Esophagus muscularis mucosa (tissue), 4 donors: ENCODE measurements around the gene KSR1. TPM values are rescaled to one million over a fixed set of nuclear protein-coding genes. Genes with fewer than 3 reads are reported as not detected.

Source experiments
- DNase-seq: peaks from one replicate; pipeline ENCODE4 v3.0.0-alpha.2; 2017; ENCODE audit errors: extremely low spot score
- H3K27ac ChIP-seq, 4 donors: fragments of 200-600 bp; sonication (generic); replicated peaks in 1 of 4; 1 replicate in 3 of 4; 2 replicates in 1 of 4; pipeline ENCODE4 v1.5.1; 2016 to 2019; ENCODE audit warnings: mild to moderate bottlenecking in 1 of 4
- H3K27me3 ChIP-seq, 4 donors: fragments of 200-600 bp; sonication (generic); one replicate each; pipeline versions ENCODE4 v1.5.1 to v1.6.0; 2016 to 2019
- H3K36me3 ChIP-seq, 4 donors: fragments of 200-600 bp; sonication (generic); one replicate each; pipeline ENCODE4 v1.5.1; 2016 to 2019
- H3K4me1 ChIP-seq, 4 donors: fragments of 200-600 bp; sonication (generic); one replicate each; pipeline ENCODE4 v1.5.1; 2016 to 2019
- H3K4me3 ChIP-seq, 4 donors: fragments of 200-600 bp; sonication (generic); 1 replicate in 2 of 4; 2 replicates in 2 of 4; pipeline ENCODE4 v1.5.1; 2016 to 2019; ENCODE audit warnings: mild to moderate bottlenecking in 4 of 4, moderate library complexity in 1 of 4
- H3K9me3 ChIP-seq, 4 donors: fragments of 200-600 bp; sonication (generic); 1 replicate in 3 of 4; 2 replicates in 1 of 4; pipeline ENCODE4 v1.5.1; 2016 to 2019
- CTCF ChIP-seq, 3 experiments: fragments of 200-600 bp in 2 of 3; fragments of 450-650 bp in 1 of 3; sonication (generic) in 2 of 3; IDR thresholded peaks; one replicate each; pipeline ENCODE4 v1.5.1; 2017 to 2019; ENCODE audit warnings: antibody characterized with exemption in 3 of 3, mild to moderate bottlenecking in 2 of 3, moderate library complexity in 1 of 3
- EP300 ChIP-seq: sonication (generic); formaldehyde crosslinking; IDR thresholded peaks from one replicate; pipeline ENCODE4 v1.6.1; 2017; ENCODE audit warnings: antibody characterized with exemption
- POLR2A ChIP-seq: fragments of 450-650 bp; IDR thresholded peaks from one replicate; pipeline ENCODE4 v1.6.1; 2017; ENCODE audit warnings: antibody characterized with exemption, moderate library complexity, mild to moderate bottlenecking, low read depth
- POLR2AphosphoS5 ChIP-seq, 2 donors: sonication (generic); formaldehyde crosslinking; IDR thresholded peaks; one replicate each; pipeline ENCODE4 v1.6.1; 2017; ENCODE audit warnings: antibody characterized with exemption in 2 of 2
- WGBS: methylation state at CpG from one replicate; pipeline ENCODE4 v1.1.5; 2018; 5-methylcytosine and 5-hydroxymethylcytosine counted together
- intact Hi-C: fragments of 100-400 bp; cut with DNase I; formaldehyde crosslinking; loops from one replicate; pipeline ENCODE4 v1.15.1; 2023
- total RNA-seq, 4 donors: library from RNA; depleted of rRNA; stranded (reverse); fragments of >200 nt; gene quantifications; one replicate each; pipeline versions ENCODE4 v1.1.0 to v1.2.1, GENCODE V29; 2016

Gene KSR1
- total RNA-seq, 4 donors from 2014 or later: 13.3 to 18.9 (median 13.7) TPM

- no peak overlapping the region for H3K27ac ChIP-seq
- no peak for DNase-seq
- no peak overlapping the region for H3K4me3 ChIP-seq
- no peaks in the 10 kb centered on the region for H3K9me3 ChIP-seq
- intact Hi-C loops: no loop called here
- H3K4me1 ChIP-seq: peaks cover 15 to 33% (median 18%) of the 10 kb centered on the region in 4 donors
- 81% methylated on average over 4 of the region's 4 CpGs for WGBS
- no peaks in the 10 kb centered on the region for H3K27me3 ChIP-seq
- TF ChIP-seq EP300 (no peak), POLR2AphosphoS5 (IDR thresholded peaks at IDR 0.05) (no peak), CTCF (IDR thresholded peaks at IDR 0.05) (no peak), POLR2A (no peak)
- no peaks in the 10 kb centered on the region for H3K36me3 ChIP-seq
Observed at GRCh38 chr17:27481327-27481726, 25.1 kb downstream of the KSR1 start.

- Histone ChIP-seq H3K4me3 (no peak overlapping the region), H3K27ac (no peak overlapping the region), H3K4me1 (peaks cover 35 to 48% (median 40%) of the 10 kb centered on the region in 4 donors), H3K9me3 (no peaks in the 10 kb centered on the region), H3K36me3 (no peaks in the 10 kb centered on the region), H3K27me3 (no peaks in the 10 kb centered on the region)
- intact Hi-C loops: no loop called here
- TF ChIP-seq CTCF (IDR thresholded peaks at IDR 0.05) (no peak), POLR2AphosphoS5 (IDR thresholded peaks at IDR 0.05) (no peak), POLR2A (no peak), EP300 (no peak)
- no peak for DNase-seq
- 20% methylated on average over 1 of the region's 2 CpGs for WGBS
Observed at GRCh38 chr17:27485125-27485524, 28.9 kb downstream of the KSR1 start.

- intact Hi-C loops: no loop called here
- Histone ChIP-seq H3K9me3 (no peaks in the 10 kb centered on the region), H3K27me3 (no peaks in the 10 kb centered on the region), H3K4me3 (no peak overlapping the region), H3K36me3 (no peaks in the 10 kb centered on the region), H3K27ac (no peak overlapping the region), H3K4me1 (peaks cover 35 to 48% (median 40%) of the 10 kb centered on the region in 4 donors)
- 51% methylated on average over 5 of the region's 8 CpGs for WGBS
- no peak for TF ChIP-seq POLR2A
- TF ChIP-seq POLR2AphosphoS5 (IDR thresholded peaks at IDR 0.05): no peak
- TF ChIP-seq EP300: no peak
- no peak for TF ChIP-seq CTCF (IDR thresholded peaks at IDR 0.05)
- no peak for DNase-seq
Observed at GRCh38 chr17:27485716-27486495, 29.7 kb downstream of the KSR1 start.

GRCh38 chr17:27486741-27487140 lies 30.5 kb downstream of the KSR1 start:
- Histone ChIP-seq H3K9me3 (no peaks in the 10 kb centered on the region), H3K27ac (no peak overlapping the region), H3K27me3 (no peaks in the 10 kb centered on the region), H3K36me3 (no peaks in the 10 kb centered on the region), H3K4me3 (no peak overlapping the region), H3K4me1 (peaks cover 35 to 48% (median 40%) of the 10 kb centered on the region in 4 donors)
- TF ChIP-seq POLR2AphosphoS5 (IDR thresholded peaks at IDR 0.05) (no peak), POLR2A (no peak), EP300 (no peak), CTCF (IDR thresholded peaks at IDR 0.05) (no peak)
- intact Hi-C loops: no loop called here
- WGBS: 84% methylated on average over 5 of the region's 5 CpGs
- DNase-seq: no peak
